DMS153 treated with DMSO at 0.1 percent for 48 hours (cell line): ENCODE data around the gene PLEKHG4B.
A peak's percentile ranks its signal among the peaks of the same experiment; 100 is the strongest.
"Not testable (repeated sequence)": the region's sequence is repeated elsewhere in the genome, so short reads cannot be mapped to it uniquely, and the experiment has no call there.

Source experiments
- DNase-seq: peaks from one replicate; lab custom pipeline; 2025; ENCODE audit not compliant: unreplicated experiment; lab: John Stamatoyannopoulos, UW

PLEKHG4B gene

DNA sequence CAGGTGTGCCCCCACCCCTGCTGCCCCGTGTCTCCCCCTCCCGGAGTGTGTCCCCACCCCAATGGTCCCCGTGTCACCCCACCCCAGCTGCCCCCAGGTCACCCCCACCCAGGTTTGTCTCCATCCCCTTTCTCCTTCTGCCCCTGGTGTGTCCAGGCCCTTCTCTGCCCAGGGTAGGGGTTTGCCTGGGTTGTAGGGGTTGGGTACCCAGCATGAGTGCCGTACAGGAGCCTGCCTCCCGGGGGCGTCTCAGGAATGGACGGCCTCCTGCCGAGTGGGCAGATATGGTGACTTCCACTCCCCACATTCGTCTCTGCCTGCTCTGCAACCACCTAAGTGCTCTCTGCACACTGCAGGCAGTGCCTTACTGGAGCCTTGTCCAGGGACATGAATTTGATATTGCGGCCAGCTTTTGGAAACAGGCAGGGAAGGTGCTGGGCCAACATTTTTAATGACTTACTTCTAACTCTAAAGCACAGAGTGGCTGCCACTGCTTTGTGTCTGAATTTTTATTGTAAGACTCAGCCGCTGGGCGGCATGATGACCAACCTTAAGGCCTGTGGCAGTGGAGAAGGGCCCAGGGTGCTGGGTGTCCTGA lies 106.0 kb downstream of the PLEKHG4B start:
- DNase-seq: no peak

DNA sequence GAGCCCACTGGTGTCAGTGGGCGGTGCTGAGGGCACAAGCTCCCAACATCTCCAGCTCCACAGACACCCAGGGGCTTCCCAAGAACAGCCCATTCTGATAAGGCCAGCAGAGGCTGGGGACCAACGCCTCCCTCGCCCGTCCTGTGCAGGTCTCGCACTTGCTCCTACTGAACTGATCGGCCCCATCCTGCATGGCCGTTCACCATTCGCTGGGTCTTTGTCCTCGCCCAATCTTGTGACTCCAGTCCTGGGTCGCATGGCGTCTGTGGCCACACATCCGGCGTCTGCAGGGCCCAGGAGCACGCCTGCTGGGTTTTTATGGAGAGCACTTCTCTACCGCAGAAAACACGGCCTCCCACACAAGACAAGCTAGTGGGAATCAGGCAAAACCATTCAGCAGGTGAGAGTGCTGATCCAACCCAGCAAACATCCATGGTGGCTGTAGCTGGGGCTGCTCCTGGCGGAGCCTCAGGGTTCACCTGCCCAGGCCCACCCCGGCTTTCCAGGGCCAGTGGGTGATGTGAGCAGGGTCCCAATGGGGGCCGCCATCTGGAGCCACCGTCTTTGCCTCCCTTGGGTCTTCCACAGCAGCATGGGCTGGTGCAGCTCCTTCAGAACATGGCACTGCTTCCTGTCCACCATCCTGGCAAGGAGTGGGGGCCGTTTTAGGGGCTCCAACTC lies 106.7 kb downstream of the PLEKHG4B start:
- no peak for DNase-seq

DNA sequence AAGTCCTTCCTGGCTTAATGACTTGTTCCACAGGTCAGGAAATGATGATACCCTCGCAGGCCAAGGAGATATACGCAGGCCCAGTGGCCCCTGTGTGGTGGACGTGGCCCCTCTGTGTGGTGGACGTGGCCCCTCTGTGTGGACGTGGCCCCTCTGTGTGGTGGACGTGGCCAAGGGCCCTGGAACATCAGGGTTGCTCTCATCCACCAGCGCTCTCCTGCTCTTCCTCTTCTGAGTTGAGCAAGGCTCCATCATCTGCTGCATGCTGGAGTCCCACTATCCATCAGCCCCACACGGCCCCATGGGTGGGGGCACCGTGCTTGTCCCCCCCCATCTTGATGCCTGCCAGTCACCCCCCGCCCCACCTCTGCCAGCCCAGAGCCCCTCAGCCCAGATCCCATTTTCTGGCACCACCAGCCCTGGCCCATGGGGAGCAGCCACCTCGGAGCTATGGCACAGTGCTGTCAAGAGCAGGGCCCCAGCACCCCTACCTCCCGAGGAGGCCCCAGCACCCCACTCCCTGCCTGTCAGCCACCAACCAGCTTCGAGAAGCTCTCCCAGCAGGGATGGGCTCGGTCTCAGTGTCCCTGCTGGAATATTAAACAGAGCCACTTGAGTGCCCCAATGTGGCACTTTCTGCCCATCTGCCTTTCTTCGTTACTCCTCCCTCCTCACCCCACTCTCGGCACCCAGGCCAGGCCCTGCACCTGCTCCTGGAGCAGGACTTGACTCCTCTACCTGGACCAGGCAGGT lies 107.4 kb downstream of the PLEKHG4B start:
- DNase-seq: no peak

DNA sequence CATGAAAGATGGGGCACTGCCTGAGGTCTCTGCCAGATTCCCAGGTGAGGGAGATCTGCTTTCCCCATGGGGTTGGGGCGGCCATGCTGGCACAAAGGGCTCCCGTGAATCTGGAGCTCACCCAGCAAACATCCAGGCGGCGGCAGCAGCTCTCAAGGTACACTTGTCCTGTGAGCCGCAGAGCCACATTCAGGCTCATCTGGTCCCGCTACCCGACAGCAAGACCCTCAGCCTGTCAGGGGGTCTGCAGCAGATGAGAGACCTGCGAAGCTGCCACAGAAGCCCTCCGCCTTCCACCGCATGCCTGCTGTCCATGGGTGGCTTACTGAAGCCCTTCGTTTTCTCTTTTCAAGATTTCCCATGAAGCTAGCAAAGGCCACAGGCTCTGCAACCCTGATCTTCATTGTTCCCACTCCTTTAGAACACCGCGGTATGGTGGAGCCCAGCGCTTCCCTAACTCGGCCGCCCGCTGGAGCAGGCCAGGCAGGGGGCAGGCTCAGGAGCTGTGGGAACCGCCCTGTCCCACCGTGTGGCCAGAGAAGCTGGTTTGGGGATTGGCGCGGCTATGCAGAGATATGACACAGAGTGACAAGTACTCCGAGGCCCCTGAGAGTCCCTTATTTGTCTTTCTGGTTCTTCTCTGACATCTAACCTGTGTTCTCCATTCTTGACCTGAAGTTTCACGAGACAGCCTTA lies 108.1 kb downstream of the PLEKHG4B start:
- no peak for DNase-seq

DNA sequence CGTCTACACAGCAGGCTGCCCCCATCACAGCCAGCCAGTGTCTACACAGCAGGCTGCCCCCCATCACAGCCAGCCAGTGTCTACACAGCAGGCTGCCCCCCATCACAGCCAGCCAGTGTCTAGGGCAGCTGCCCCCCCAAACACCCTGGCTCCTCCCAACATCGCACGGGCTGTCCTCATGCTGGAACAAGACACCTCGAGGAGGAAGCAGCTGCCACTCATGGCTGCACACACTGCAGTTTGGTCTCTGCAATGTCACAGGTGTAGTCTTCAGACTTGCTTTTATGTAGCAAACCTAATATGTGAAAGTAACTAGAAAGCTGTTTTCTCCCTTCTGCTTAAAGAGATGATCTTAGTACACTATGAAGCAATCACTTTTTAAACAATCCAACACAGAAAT lies 109.0 kb downstream of the PLEKHG4B start:
- no peak for DNase-seq

DNA sequence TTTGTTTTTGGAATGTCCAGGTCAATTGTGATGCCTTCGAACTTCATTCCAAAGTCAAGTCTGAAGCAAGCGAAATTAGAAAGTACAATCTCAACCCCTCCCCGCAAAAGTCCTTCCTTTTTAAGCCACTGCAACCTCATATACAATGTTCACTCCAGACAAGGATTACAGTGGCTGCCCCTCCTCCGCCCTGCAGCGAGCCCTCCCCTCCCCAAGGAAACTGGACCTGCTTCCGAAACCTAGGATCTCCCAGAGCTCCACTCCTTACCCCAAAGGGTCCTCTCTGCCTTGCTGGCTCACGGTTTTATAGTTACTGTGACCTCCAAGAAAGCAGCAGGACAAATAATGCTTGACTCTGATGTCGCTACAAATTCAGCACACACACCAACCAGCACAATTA lies 109.7 kb downstream of the PLEKHG4B start:
- DNase-seq: no peak

DNA sequence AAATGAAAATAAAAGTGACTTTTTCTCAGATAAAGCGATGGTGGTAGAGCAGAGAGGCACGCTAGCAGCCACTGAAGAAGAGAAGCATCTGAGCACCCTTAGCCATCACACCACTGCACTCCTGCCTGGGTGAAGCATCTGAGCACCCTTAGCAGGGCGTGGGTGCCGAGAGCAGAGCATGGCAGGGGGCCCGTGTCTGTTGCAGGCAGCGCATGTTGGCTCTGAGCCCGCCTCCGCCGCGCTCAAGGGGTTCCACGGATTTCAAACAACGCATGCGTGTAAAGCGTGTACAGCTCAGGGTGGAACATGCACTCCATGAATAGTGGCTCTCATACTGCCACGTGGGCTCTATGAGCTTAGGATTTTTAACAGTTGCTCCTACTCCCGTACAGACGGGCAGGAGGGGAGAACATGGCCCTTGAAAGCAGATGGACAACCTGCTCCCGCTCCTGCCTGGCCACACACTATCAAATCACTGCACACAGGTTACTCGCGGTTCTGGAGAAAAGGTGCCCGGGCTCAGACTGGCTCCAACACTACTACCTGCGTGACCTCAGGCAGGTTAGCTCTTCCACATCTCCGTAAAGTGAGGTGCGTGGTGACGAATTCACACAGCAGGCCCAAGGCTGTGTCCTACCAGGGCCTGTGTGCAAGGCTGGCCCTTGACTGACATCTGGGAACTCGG lies 111.4 kb downstream of the PLEKHG4B start:
- DNase-seq: no peak

DNA sequence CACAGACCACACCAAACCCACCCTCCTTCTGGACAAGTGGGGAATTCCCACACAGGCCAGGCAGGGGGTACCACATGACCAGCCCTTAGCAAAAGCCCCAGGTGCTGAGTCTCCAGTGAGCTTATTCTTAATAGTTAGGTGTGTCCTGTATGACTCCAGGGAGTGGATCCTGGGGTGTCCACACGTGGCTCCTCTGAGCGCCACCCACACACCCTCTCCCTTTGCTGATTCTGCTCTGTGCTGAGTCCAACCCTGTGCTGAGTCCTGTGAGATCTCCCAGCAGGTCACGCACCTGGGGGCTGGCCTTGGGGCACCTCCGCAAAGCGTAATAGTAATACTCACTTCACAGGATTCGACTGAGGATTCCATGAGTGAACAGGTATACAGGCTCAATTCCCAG lies 112.0 kb downstream of the PLEKHG4B start:
- no peak for DNase-seq

DNA sequence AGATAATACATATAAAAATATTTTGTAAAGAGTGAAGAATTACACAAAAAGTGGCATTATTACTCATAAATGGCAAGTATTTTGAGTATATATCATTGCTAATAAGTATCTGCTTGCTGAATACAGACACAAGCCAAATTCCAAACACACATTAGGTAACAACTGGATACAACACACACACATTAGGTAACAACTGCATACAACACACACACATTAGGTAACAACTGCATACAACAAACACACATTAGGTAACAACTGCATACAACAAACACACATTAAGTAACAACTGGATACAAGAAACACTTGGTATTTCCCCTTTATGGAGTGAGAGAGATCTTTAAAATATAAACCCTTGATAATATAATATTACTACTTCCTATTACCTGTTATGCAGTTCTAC lies 112.5 kb downstream of the PLEKHG4B start:
- no peak for DNase-seq

DNA sequence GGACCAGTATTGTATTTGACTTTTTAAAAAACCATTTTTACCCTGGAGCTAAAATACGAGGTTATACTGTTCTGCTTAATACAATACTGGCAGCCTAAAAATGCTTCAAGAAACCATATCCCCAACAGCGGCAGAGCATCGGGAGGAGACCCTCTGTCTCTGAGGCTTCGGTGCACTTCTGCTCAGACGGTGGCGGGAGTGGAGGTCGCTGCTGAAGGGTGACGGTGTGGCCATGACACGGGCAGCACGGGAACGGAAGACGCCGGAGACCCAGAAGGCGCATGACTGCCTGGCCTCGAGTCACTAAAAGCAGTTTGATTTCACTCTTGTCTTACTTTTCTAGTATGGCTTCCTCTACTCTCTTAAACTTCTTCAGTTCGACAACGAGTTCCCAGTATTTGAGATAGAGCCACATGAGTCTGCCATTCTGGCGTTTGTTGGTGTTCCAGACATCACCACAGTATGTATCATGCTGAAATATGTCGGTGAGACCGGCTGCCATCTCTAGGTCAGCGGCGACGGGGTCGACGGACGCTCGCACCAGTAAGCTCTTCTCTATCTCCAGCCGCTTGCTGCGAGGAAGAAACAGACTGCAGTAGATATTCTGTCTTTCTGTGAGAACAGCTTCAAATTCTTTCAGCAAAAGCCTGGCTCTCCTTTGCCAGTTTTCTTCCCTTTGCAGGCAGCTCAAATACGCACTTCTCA lies 113.2 kb downstream of the PLEKHG4B start:
- no peak for DNase-seq

DNA sequence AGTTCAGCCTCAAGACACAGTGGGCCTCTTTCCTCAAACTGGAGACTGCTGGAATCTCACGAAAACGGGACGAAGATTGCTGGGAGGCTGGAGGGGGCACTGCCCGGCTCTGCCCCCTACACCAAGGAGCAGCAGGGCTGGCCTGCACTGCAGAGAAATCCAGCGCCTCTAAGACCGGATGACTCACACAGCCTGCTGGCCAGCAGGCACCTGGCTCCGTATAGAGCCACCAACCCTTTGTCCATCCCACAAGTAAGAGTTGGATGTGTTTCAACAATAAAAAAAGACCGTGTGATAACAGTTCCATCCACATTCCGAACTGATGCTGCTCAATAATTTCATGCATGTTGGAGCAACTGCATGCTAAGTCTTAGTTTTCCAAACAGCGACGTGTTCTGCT lies 114.4 kb downstream of the PLEKHG4B start:
- DNase-seq: no peak

DNA sequence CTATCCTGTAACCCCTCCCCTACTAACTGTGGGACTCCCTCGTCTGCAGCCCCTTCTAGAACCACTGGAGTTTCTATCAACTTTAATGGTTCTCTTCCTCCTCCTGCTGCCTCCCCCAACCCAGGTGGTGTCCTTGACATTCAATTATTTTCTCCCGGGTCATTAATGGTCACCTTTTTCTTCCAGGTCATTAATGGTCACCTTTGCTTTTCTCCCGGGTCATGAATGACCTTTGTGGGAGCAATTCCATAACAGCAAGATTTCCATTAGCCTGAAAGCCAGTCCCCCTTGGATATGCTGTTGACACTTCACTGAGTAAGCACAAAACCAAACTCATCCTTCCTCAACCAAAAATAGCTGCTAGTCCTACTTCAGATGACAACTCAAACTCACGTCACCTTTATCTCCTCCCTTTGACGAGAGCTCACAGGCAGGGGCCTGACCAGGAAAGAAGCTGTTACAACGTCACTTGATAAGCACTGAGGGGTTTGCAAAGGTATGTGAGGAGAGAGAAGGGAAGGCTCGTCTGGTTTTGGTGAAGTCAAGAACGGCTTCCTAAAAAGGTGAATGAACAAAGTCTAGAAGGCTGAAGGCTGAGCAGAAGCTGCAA lies 115.1 kb downstream of the PLEKHG4B start:
- no peak for DNase-seq

DNA sequence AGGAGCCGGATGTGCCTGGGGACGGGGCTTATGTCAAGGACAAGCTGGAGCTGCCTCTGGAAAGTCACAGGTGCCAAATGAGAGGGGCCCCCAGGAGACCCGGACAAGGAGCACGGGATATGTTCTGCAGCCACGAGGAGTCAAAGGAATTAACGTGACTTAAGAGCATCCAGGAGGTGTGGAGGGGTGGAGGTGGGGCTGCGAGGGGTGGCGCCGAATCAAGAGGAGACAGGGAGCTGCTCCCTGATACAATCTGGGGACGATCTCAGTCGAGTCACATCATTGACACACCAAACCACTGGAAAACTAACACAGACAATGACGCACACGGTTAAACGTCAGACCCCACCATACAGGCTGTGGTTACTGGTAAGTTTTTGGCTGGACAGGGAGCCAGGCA lies 115.6 kb downstream of the PLEKHG4B start:
- DNase-seq: no peak

DNA sequence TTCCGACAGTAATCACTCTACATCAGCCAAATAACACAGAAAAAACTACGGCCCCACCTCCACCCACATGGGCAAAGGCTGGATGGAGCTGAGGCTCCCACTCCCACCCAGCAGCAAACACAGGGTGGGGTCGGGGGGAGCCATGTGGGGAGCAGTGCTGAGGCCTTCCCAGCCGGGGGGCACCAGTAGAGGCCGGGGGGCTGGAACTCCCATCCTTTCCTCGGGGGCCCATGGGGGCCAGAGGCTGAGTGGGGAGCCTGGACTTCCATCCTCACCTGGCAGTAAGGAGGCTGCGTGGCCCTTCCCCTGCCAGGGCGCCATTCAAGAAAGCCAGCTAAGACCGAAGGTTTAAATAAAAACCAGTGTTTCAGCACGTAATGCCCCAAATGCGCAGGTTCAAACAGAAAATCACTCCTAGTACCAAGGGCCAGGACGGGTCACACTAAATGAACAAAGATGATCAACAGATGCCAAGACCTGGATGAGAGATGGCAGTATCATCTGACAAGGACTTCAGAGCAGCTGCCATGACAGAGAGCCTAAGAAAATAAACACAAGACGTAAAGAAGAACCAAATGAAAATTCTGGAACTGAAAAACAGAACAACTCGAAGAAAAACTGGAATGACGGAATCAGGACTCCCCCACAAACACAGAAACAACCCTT lies 116.6 kb downstream of the PLEKHG4B start:
- no peak for DNase-seq

DNA sequence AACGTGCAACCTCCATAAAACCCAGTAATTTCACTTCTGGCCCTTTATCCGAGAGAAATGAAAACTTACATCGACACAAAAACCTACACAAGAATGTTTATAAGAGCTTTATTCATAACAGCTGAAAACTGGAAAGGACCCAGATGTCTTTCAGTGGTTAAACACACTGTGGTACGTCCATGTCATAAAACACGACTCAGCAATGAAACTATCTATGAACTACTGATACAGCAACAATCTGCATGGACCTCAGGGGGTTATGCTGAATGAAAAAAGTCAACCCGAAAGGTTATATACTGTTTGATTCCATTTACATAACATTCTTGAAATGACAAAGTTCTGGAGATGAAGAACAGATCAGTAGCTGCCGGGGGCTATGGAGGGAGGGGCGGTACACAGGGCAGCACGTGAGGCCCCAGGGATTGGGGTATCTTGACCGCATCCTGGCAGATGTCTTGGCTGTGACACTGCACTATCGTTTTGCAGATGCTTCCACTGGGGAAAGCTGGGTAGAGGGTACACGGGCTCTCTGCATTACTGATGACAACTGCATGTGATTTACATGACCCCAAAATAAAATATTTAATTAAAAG lies 121.9 kb downstream of the PLEKHG4B start:
- DNase-seq: no peak

DNA sequence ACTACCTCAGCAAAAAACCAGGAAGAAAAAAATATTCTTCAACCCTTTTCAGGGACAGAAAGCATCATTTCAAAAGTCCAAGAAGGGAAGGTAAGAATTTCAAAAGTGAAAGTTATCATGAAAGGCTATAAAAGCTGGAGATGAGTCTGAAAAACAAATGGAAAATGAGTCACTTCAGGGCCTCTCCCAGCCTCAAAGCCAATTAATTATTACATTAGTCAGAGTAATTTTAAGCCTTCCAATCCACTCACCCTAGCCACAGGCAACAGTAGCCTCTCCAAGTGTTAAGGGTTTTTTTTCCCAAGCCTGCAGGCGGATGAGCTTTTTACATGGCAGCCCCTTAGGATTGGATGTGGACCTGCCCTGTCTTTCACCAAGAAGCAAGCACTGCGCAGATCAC lies 123.3 kb downstream of the PLEKHG4B start:
- DNase-seq: not testable (repeated sequence)

DNA sequence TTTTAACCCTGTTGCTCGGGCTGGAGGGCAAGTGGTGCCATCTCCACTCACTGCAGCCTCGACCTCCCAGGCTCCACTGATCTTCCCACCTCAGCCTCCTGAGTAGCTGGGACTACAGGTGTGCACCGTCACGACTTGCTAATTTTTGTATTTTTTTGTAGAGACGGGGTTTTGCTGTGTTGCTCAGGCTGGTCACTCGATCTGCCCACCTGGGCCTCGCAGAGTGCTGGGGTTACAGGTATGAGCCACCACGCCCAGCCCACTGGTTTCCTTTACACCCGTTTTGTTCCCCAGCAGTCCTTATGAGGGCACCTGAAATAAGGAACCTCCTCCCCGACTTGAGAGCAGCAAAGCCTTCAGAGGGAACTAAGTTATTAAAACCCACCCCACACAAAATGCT lies 124.1 kb downstream of the PLEKHG4B start:
- not testable (repeated sequence) for DNase-seq

DNA sequence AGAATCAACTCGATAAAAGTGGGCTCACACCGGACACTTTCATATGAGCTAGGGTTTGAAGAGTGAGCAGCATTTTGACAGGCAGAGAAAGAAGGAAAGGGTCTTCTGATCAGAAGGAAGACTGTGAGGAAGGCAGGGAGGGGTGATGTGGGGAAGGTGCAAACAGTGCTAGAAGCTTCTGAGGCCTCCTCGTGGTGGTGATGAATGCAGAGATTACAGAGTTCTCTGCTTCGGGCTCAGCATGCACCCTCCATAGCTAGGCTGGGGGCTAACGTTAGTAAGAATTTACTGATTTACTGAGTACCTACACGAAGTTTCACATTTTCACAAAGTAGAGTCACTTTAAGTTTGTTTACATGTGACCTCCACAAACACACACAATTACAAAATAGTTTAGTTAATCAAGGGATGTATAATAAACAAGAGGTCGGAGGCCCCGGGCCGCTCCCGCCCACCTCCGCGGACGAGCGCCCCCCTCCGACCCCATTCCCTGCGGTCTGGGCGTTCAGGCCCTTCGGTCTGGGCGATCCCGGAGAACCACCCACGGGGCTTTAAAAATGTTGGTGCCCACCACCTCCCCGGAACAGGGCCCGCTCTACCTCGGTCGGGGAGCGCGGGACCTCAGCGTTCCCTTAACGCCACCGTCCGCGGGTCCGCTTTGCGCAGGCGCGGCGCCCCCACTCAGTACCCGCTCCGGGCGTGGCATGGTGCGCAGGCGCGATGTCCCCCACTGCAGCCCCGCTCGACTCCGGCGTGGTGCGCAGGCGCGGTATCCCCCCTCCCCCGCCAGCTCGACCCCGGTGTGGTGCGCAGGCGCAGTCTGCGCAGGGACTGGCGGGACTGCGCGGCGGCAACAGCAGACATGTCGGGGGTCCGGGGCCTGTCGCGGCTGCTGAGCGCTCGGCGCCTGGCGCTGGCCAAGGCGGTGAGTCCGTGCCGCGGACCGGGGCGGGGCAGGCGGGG lies 125.8 kb downstream of the PLEKHG4B start, which contains the start of the genes CCDC127 and SDHA:
CCDC127 (minus strand) TSS at position 660 of the 963 bp plus-strand sequence. CDS start 1,304 bp downstream, outside the sequence.
SDHA (plus strand) TSS at position 827 of the 963 bp plus-strand sequence; CDS start at position 863, 36 bp downstream.
- DNase-seq: peak; percentile 98
